HEK293T (cell line): ENCODE measurements around the gene LGALSL.

ENCODE experiments used
- BHLHE40 ChIP-seq: fragments of 450-650 bp; IDR thresholded peaks from 2 replicates; pipeline ENCODE4 v1.6.1; 2016; ENCODE audit warnings: mild to moderate bottlenecking, moderate library complexity, borderline replicate concordance
- CTBP1 ChIP-seq: fragments of 450-650 bp; IDR thresholded peaks from 2 replicates; pipeline ENCODE4 v1.6.1; 2016; ENCODE audit warnings: borderline replicate concordance
- ELF4 ChIP-seq: fragments of 450-650 bp; IDR thresholded peaks from 2 replicates; pipeline ENCODE4 v1.6.1; 2017; ENCODE audit warnings: antibody characterized with exemption
- FOXA1 ChIP-seq: fragments of 450-650 bp; IDR thresholded peaks from 2 replicates; pipeline ENCODE4 v1.6.1; 2016; ENCODE audit warnings: mild to moderate bottlenecking
- FOXM1 ChIP-seq: fragments of 450-650 bp; IDR thresholded peaks from 2 replicates; pipeline ENCODE4 v1.6.1; 2017; ENCODE audit warnings: mild to moderate bottlenecking, borderline replicate concordance
- HDGF ChIP-seq: fragments of 450-650 bp; IDR thresholded peaks from 2 replicates; pipeline ENCODE4 v1.6.1; 2017; ENCODE audit warnings: antibody characterized with exemption, borderline replicate concordance
- L3MBTL2 ChIP-seq: fragments of 450-650 bp; conservative IDR thresholded peaks from 2 replicates; pipeline ENCODE4 v1.6.1; 2016; ENCODE audit warnings: mild to moderate bottlenecking
- LEF1 ChIP-seq: fragments of 450-650 bp; IDR thresholded peaks from 2 replicates; pipeline ENCODE4 v1.6.1; 2017; ENCODE audit warnings: mild to moderate bottlenecking, borderline replicate concordance
- NFRKB ChIP-seq: fragments of 450-650 bp; IDR thresholded peaks from 2 replicates; pipeline ENCODE4 v1.6.1; 2016; ENCODE audit warnings: mild to moderate bottlenecking, moderate library complexity
- PKNOX1 ChIP-seq: fragments of 450-650 bp; IDR thresholded peaks from 2 replicates; pipeline ENCODE4 v1.6.1; 2016
- SP1 ChIP-seq: fragments of 450-650 bp; IDR thresholded peaks from 2 replicates; pipeline ENCODE4 v1.6.1; 2017
- SUZ12 ChIP-seq: fragments of 450-650 bp; IDR thresholded peaks from 2 replicates; pipeline ENCODE4 v1.6.1; 2016; ENCODE audit warnings: mild to moderate bottlenecking
- TARDBP ChIP-seq: fragments of 450-650 bp; IDR thresholded peaks from 2 replicates; pipeline ENCODE4 v1.6.1; 2016
- ZNF384 ChIP-seq: fragments of 450-650 bp; IDR thresholded peaks from 2 replicates; pipeline ENCODE4 v1.6.1; 2016

DNA sequence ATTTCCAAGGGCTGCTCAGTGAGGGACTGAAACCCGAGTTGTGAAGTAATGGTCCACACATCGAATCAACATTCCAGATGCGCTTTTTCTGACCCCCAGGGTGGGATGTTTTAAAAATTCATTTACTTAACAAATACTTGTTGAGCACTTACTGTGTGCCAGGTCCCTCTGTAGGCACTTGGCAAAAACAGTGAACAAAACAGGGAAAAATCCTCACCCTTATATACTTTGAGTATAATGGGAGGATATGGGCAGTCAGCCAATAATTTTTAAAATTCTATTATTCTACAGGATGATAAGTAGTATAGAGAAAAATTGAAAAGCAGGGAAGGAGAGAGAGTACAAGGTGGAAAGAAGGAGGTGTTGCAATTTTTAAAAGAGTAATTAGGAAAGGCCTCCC lies 38.9 kb downstream of the LGALSL start:
- TF ChIP-seq FOXM1, result no peak
- no peak for TF ChIP-seq L3MBTL2
- no peak for TF ChIP-seq ZNF384
- no peak for TF ChIP-seq NFRKB
- no peak for TF ChIP-seq LEF1
- TF ChIP-seq BHLHE40, result no peak
- no peak for TF ChIP-seq PKNOX1
- no peak for TF ChIP-seq HDGF
- TF ChIP-seq ELF4, result no peak
- no peak for TF ChIP-seq TARDBP
- no peak for TF ChIP-seq SP1
- TF ChIP-seq SUZ12, result no peak
- no peak for TF ChIP-seq CTBP1
- TF ChIP-seq FOXA1, result no peak
